ENCODE data around the gene ADAMTS4.

Gene ADAMTS4

GRCh38 chr1:161235957-161236775 is 37.3 kb upstream of the ADAMTS4 start:
- intact Hi-C loops (cut with DNase I; ENCODE audit: low total_unique reads) = no loop called here
- TF ChIP-seq CTCF (IDR thresholded peaks at IDR 0.05) = no peak
- H3K27ac ChIP-seq = no peak overlapping the region
- no peak overlapping the region for H3K4me3 ChIP-seq
- H3K9me3 ChIP-seq = no peaks in the 10 kb centered on the region
- H3K27me3 ChIP-seq = peaks cover 0 to 10% of the 10 kb centered on the region in 2 donors
- no peak for DNase-seq
- H3K36me3 ChIP-seq = no peaks in the 10 kb centered on the region
- no peaks in the 10 kb centered on the region for H3K4me1 ChIP-seq

- Histone ChIP-seq H3K27me3 (peaks cover 0 to 8% of the 10 kb centered on the region in 2 donors), H3K4me1 (no peaks in the 10 kb centered on the region), H3K27ac (no peak overlapping the region), H3K4me3 (no peak overlapping the region), H3K9me3 (no peaks in the 10 kb centered on the region), H3K36me3 (peaks cover 9 to 28% (median 22%) of the 10 kb centered on the region in 3 donors)
- DNase-seq = no peak
- intact Hi-C loops (cut with DNase I; ENCODE audit: low total_unique reads) = no loop called here
- no peak for TF ChIP-seq CTCF (IDR thresholded peaks at IDR 0.05)
These were observed 34.2 kb upstream of the ADAMTS4 start for GRCh38 chr1:161233102-161233501.

GRCh38 chr1:161230762-161231161 is 31.9 kb upstream of the ADAMTS4 start:
- Histone ChIP-seq H3K36me3 (peaks cover 9 to 31% (median 22%) of the 10 kb centered on the region in 3 donors), H3K4me1 (peaks cover 0 to 18% (median 12%) of the 10 kb centered on the region in 4 donors), H3K4me3 (no peak overlapping the region), H3K27ac (no peak overlapping the region), H3K27me3 (no peaks in the 10 kb centered on the region), H3K9me3 (no peaks in the 10 kb centered on the region)
- no peak for DNase-seq
- no peak for TF ChIP-seq CTCF (IDR thresholded peaks at IDR 0.05)
- intact Hi-C loops (cut with DNase I; ENCODE audit: low total_unique reads) = no loop called here

- no peaks in the 10 kb centered on the region for H3K9me3 ChIP-seq
These were observed 31.0 kb upstream of the ADAMTS4 start for GRCh38 chr1:161229896-161230295.

GRCh38 chr1:161228032-161228431 is 29.2 kb upstream of the ADAMTS4 start:
- Histone ChIP-seq H3K36me3 (peaks cover 9 to 31% (median 22%) of the 10 kb centered on the region in 3 donors), H3K4me3 (no peak overlapping the region), H3K4me1 (peaks cover 0 to 22% (median 13%) of the 10 kb centered on the region in 4 donors), H3K27me3 (no peaks in the 10 kb centered on the region), H3K9me3 (no peaks in the 10 kb centered on the region), H3K27ac (no peak overlapping the region)
- intact Hi-C loops (cut with DNase I; ENCODE audit: low total_unique reads) = loop anchor here (5.0 kb wide), 2 partner anchors 79 to 154 kb away; partner anchors contain the start of gene MPZ
- no peak for TF ChIP-seq CTCF (IDR thresholded peaks at IDR 0.05)
- no peak for DNase-seq

More at GRCh38 chr1:161229896-161230295, 31.0 kb upstream of the ADAMTS4 start:
- DNase-seq = no peak
- no peak for TF ChIP-seq CTCF (IDR thresholded peaks at IDR 0.05)
- Histone ChIP-seq H3K27ac (no peak overlapping the region), H3K27me3 (no peaks in the 10 kb centered on the region), H3K4me1 (peaks cover 0 to 22% (median 13%) of the 10 kb centered on the region in 4 donors), H3K4me3 (no peak overlapping the region), H3K36me3 (peaks cover 9 to 31% (median 22%) of the 10 kb centered on the region in 3 donors)
- intact Hi-C loops (cut with DNase I; ENCODE audit: low total_unique reads) = loop anchor here (5.0 kb wide), 2 partner anchors 77 to 152 kb away; partner anchors contain the start of gene MPZ

Measured in tibial artery (tissue), 4 donors.